ENCODE data around the gene RFX5.
A peak's percentile ranks its signal among the peaks of the same experiment; 100 is the strongest.

The RFX5 gene

DNA sequence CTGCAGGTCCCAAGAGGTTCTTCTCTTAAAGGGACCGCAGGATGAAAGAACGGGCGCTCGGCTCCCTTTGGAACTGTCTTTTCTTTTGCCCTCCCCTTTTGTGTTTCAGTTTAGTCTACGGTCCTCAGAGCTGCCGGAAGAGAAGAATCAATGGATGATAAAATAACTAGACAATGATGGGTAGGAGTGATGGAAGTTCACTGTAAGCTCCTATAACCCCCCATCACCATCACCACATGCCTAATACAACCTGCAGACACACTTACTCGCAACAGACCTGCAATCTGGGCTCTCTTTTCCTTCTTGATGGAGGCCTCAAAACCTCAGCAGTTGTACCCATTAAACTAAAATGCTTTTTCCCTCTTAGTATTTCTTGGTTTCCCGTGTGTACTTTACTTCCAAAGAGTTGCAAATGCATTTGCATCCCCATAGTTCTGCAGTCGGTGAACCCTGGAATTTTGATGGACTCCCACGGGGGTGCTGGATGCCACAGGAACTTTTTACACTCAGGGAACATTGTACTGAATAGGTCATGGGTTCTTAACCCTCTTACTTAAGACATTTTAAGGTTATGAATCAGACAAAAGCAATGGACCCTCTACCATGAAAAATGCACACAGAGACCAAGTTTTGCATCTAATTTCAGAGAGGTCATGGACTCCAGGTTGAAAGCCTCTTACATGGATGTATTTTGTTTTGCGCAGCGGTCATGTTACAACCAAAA, 633 bp upstream of the RFX5 start:
- TF ChIP-seq, protein P1, sequence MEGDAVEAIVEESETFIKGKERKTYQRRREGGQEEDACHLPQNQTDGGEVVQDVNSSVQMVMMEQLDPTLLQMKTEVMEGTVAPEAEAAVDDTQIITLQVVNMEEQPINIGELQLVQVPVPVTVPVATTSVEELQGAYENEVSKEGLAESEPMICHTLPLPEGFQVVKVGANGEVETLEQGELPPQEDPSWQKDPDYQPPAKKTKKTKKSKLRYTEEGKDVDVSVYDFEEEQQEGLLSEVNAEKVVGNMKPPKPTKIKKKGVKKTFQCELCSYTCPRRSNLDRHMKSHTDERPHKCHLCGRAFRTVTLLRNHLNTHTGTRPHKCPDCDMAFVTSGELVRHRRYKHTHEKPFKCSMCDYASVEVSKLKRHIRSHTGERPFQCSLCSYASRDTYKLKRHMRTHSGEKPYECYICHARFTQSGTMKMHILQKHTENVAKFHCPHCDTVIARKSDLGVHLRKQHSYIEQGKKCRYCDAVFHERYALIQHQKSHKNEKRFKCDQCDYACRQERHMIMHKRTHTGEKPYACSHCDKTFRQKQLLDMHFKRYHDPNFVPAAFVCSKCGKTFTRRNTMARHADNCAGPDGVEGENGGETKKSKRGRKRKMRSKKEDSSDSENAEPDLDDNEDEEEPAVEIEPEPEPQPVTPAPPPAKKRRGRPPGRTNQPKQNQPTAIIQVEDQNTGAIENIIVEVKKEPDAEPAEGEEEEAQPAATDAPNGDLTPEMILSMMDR (IDR thresholded peaks at IDR 0.05; ENCODE audit: low read depth, low read length) = no peak
- H3K27ac ChIP-seq = peak overlapping the region; percentile 94
- peaks cover 18% of the 10 kb centered on the region for H3K9me3 ChIP-seq (ENCODE audit: severe bottlenecking)
- H3K36me3 ChIP-seq = peaks cover 30% of the 10 kb centered on the region
- DNase-seq = no peak
- no peaks in the 10 kb centered on the region for H3K27me3 ChIP-seq (ENCODE audit: insufficient read depth, low read depth, severe bottlenecking)
- H3K4me3 ChIP-seq (ENCODE audit: low read depth, low read length) = peak overlapping the region; percentile 74

DNA sequence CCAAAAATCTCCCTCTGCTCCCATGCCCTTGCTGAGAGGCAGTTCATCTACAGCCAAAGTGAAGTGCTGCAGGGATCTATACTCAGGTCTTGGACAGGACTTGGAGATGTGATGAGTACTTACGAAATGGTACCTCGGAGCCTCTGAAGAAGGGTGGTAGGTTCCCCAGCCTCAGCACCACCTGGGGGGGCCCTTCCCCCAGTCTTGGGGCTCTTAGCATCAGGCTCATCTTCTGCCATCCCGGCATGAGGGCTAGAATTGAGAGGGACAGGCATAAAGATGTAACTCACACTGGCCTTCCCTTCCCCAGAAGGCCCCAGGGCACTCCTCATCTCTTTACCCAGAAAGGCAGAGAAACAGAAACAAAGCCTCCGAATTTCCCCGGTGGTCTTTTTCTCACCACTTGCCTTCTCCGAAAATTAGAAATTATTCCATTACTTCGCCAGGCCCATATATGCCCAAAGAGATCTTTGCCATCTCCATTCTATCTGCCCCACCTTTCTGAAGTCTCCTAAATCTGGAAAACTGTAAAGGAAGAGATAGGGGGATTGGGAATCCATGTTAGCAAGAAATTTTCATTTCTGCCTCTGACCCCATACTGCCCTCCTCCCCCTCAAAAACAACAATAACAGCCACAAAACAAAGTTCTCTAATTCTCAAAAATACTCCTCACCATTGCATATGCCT, 827 bp downstream of the RFX5 start:
- TF ChIP-seq, protein P1 (IDR thresholded peaks at IDR 0.05; ENCODE audit: low read depth, low read length) = no peak
- Histone ChIP-seq H3K9me3 (ENCODE audit: severe bottlenecking) (peaks cover 5% of the 10 kb centered on the region), H3K27me3 (ENCODE audit: insufficient read depth, low read depth, severe bottlenecking) (no peaks in the 10 kb centered on the region), H3K36me3 (peaks cover 40% of the 10 kb centered on the region), H3K4me3 (ENCODE audit: low read depth, low read length) (peak overlapping the region; percentile 74), H3K27ac (peak overlapping the region; percentile 94)
- DNase-seq = no peak

DNA sequence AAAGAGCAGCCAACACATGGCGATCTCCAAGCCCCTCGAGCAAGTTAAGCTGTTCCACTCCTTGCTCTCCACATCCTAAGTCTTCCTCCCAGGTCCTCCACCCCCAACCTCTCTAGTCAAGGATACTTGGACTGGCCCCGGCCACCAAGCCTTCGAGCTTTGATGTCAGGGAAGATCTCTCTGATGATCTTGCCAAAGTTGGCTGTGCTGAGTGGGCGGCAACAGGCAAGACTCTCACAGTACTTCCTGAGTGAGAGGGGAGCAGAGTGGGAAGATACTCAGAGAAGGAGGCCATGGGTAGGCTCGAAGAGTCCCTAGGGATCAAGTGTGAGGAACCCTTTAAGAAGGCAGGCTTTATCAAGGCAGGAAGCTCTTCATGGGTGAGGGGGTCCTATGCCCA, 2.8 kb downstream of the RFX5 start:
- Histone ChIP-seq H3K9me3 (ENCODE audit: severe bottlenecking) (no peaks in the 10 kb centered on the region), H3K36me3 (peaks cover 40% of the 10 kb centered on the region), H3K27me3 (ENCODE audit: insufficient read depth, low read depth, severe bottlenecking) (no peaks in the 10 kb centered on the region), H3K27ac (no peak overlapping the region), H3K4me3 (ENCODE audit: low read depth, low read length) (no peak overlapping the region)
- TF ChIP-seq, protein P1 (IDR thresholded peaks at IDR 0.05; ENCODE audit: low read depth, low read length) = no peak
- DNase-seq = no peak

DNA sequence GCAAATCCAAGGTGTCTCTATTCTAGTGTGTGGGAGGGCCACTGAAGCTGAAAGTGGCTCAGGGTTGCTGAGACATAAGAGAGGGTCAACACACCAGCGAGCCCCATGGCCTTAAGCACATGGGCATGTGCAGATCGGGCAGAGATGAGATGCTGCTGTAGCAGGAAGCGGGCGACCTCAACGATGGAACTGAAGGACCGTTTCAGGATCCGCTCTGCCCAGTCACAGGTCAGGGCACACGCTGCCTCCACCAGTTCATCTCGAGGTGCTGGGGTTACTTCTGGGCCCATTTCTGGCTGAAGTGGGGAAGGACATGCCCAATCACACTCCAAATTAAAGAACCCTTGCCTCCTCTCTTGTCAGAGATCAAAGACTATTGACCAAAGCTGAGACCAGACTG, 3.5 kb downstream of the RFX5 start:
- TF ChIP-seq, protein P1 (IDR thresholded peaks at IDR 0.05; ENCODE audit: low read depth, low read length) = no peak
- H3K36me3 ChIP-seq = peaks cover 40% of the 10 kb centered on the region
- H3K9me3 ChIP-seq (ENCODE audit: severe bottlenecking) = no peaks in the 10 kb centered on the region
- DNase-seq = no peak
- no peak overlapping the region for H3K27ac ChIP-seq
- no peak overlapping the region for H3K4me3 ChIP-seq (ENCODE audit: low read depth, low read length)
- no peaks in the 10 kb centered on the region for H3K27me3 ChIP-seq (ENCODE audit: insufficient read depth, low read depth, severe bottlenecking)

DNA sequence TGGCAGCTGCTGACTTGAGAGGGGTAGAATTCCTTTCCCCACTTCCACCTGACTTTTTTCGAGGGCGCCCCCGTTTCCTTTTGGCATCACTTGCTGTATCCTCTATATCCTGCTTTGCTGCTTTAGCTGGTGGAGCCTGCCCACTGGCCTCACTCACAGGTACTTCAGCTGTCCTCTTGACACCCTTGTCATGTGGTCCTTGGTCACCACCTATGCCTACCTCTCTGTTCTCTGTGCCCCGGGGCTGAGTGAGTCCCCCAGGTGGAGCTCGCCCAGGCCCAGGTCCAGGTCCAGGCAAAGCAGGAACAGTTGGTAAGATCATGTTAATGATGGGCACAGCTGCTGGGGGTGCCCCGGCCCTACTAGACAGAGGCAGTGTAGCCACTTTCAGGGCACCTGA, 4.5 kb downstream of the RFX5 start:
- DNase-seq = no peak
- Histone ChIP-seq H3K4me3 (ENCODE audit: low read depth, low read length) (no peak overlapping the region), H3K27me3 (ENCODE audit: insufficient read depth, low read depth, severe bottlenecking) (no peaks in the 10 kb centered on the region), H3K9me3 (ENCODE audit: severe bottlenecking) (no peaks in the 10 kb centered on the region), H3K36me3 (peaks cover 40% of the 10 kb centered on the region), H3K27ac (no peak overlapping the region)
- TF ChIP-seq, protein P1 (IDR thresholded peaks at IDR 0.05; ENCODE audit: low read depth, low read length) = no peak

Data from WERI-Rb-1 (cell line).